ENCODE measurements around the gene IFT25. TPM values are rescaled to one million over a fixed set of nuclear protein-coding genes. Genes with fewer than 3 reads are reported as not detected.
A peak's percentile ranks its signal among the peaks of the same experiment; 100 is the strongest.
"Not testable (repeated sequence)": the region's sequence is repeated elsewhere in the genome, so short reads cannot be mapped to it uniquely, and the experiment has no call there.

IFT25 gene
- total RNA-seq (31.4 and 34.0 TPM in 2 replicates), polyA plus RNA-seq (8.4 and 13.0 TPM in 2 replicates), polyA minus RNA-seq (3.4 and 5.1 TPM in 2 replicates), Bru-seq, nascent RNA (percentile 71 among the genes with signal in this experiment), BruChase-seq, experiment 1, labeled RNA remaining after a 6-hour chase (percentile 58 among the genes with signal in this experiment), BruChase-seq, experiment 2, labeled RNA remaining after a 2-hour chase (percentile 71 among the genes with signal in this experiment)
- 24.3 and 29.0 TPM in 2 replicates for polyA plus RNA-seq (2011; cell fraction: cytosol; rRNA removed)
- 17.4 and 23.7 TPM in 2 replicates for polyA plus RNA-seq (2011; cell fraction: nucleus; rRNA removed)
- 28.7 and 44.1 TPM in 2 replicates for polyA plus RNA-seq (2012)
- polyA minus RNA-seq (2011; cell fraction: cytosol; rRNA and poly(A)+ RNA removed), result 10.3 TPM
- polyA minus RNA-seq (2011; cell fraction: nucleus; rRNA and poly(A)+ RNA removed), result 10.1 and 18.3 TPM in 2 replicates
- long read RNA-seq, transcript HSPB11-201 (6 exons, 915 nt), result major isoform, 119 of 146 reads
- long read RNA-seq, partial matches to known transcripts, result 3 of 146 reads
- long read RNA-seq, other reads (novel, unspliced or antisense), result 22 of 146 reads

DNA sequence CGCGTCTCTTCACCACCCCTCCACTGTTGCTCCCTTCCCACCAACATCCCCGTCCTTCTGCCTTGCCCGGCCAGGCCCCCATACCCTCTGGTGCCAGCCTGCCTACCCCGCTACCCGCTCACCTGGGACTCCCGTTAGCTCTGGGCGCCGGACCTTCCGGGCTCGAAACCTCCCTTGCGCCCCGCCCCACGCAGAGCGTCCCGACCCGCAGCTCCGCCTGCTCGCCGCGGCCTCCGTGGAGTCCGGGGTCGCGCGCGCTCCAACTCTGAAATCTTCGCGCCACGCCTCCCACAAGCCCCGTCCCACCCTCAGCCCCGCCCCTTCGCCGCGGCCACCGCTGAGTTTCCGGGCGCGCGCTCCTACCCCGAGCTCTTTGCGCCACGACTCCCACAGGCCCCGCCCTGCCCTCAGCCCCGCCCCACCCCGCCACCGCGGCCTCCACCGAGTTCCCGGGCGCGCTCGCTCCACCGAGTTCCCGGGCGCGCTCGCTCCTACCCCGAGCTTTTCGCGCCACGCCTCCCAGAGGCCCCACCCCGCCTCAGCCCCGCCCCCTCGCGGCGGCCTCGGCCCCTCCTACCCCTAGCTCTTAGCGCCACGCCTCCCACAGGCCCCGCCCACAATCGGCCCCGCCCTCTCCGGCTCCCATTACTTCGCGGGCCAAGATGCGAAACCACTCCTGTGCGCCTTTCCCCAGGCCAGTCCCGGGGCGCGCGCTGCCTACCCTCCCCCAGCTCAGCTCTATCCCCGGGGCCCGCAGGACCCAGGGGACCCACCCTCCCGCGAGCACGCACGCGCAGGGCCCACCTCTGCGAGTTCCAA is at the start of gene IFT25:
Gene IFT25 (minus strand): TSS at position 267 of the 819 bp plus-strand sequence. CDS start 5,617 bp downstream, outside the sequence.
- Histone ChIP-seq H3K79me2 (ENCODE audit: control insufficient read depth, insufficient read depth, low read length) (peaks cover 40% of the 10 kb centered on the region), H3K9me1 (replicated peaks; ENCODE audit: control insufficient read depth, extremely low read depth, insufficient read depth, low read length) (no peaks in the 10 kb centered on the region), H3K27me3 (ENCODE audit: control insufficient read depth in 2 of 2, insufficient read depth in 2 of 2, low read length in 2 of 2) (no peaks in the 10 kb centered on the region), H3K4me1 (ENCODE audit: control insufficient read depth, extremely low read depth, insufficient read depth, low read length) (peaks cover 20% of the 10 kb centered on the region), H2AFZ (ENCODE audit: low read depth, low read length) (peak within 1 kb of the TSS; percentile 100), H3K27ac (ENCODE audit: insufficient read depth, low read depth, low read length) (peak within 1 kb of the TSS; percentile 43), H3K36me3 (ENCODE audit: control insufficient read depth in 2 of 2, extremely low read depth in 1 of 2, insufficient read depth in 2 of 2, low read length in 2 of 2) (peaks cover 0 to 3% of the 10 kb centered on the region in 2 experiments), H3K9me3 (replicated peaks; ENCODE audit: control insufficient read depth, insufficient read depth, low read length) (no peaks in the 10 kb centered on the region), H4K20me1 (replicated peaks; ENCODE audit: control insufficient read depth, extremely low read depth, insufficient read depth, low read length) (no peaks in the 10 kb centered on the region), H3K9ac (replicated peaks; ENCODE audit: extremely low read depth, insufficient read depth, low read length) (peak within 1 kb of the TSS; percentile 75), H3K4me2 (ENCODE audit: insufficient read depth, low read length) (peak within 1 kb of the TSS; percentile 96), H3K4me3 (replicated peaks in 1 of 3; ENCODE audit: insufficient read depth in 1 of 3, low read depth in 1 of 3, low read length in 3 of 3) (peak within 1 kb of the TSS; percentile 88 to 95 (median 91))
- BruUV-seq (replicated peaks), result no TSS peak
- dilution Hi-C loops (cut with MboI; ENCODE audit: extremely low pct_ligation_motif_present, low sequenced_read_pairs) (no loop called here), intact Hi-C loops (cut with micrococcal nuclease) (loop anchor here (1.0 to 2.0 kb wide), 3 partner anchors 56 to 543 kb away; partner anchors contain the start of genes TCEANC2, TMEM59 and YIPF1)
- CTCF ChIA-PET, result interaction anchor here (0.6 to 2.2 kb wide), 18 partner anchors 8 to 1016 kb away, joined by 3 to 22 read pairs (median 4); partner anchors contain the start of gene YIPF1
- DNase-seq (ENCODE audit: low read depth, low spot score) (peak; percentile 95), FAIRE-seq (peak; percentile 81)
- POLR2A ChIA-PET, result interaction anchor here (0.5 to 0.8 kb wide), 5 partner anchors 10 to 461 kb away, joined by 3 read pairs; no protein-coding TSS in a partner anchor
- TF ChIP-seq POLR2A (IDR thresholded peaks at IDR 0.05; ENCODE audit: low read depth, low read length) (peak; percentile 77), POLR2AphosphoS5 (IDR thresholded peaks at IDR 0.05; ENCODE audit: insufficient read depth, low read depth, low read length) (peak; percentile 67), CTCF (IDR thresholded peaks at IDR 0.05; ENCODE audit: extremely low read depth in 1 of 2, insufficient read depth in 1 of 2, low read depth in 1 of 2, low read length in 2 of 2) (no peak), GATA2 (IDR thresholded peaks at IDR 0.05; ENCODE audit: insufficient read depth, insufficient read length, low read depth, low read length) (no peak), FOS (IDR thresholded peaks at IDR 0.05; ENCODE audit: borderline replicate concordance, insufficient read depth, low read length) (no peak), EZH2 (IDR thresholded peaks at IDR 0.05; ENCODE audit: borderline replicate concordance, low read depth, low read length, severe bottlenecking) (no peak), MYC (IDR thresholded peaks at IDR 0.05; ENCODE audit: low read depth, low read length) (no peak), JUN (IDR thresholded peaks at IDR 0.05; ENCODE audit: borderline replicate concordance, insufficient read depth, insufficient read length, low read depth) (no peak)
- TF ChIP-seq, protein P1, sequence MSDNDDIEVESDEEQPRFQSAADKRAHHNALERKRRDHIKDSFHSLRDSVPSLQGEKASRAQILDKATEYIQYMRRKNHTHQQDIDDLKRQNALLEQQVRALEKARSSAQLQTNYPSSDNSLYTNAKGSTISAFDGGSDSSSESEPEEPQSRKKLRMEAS (IDR thresholded peaks at IDR 0.05; ENCODE audit: insufficient read depth, insufficient read length), result no peak

- H3K27me3 ChIP-seq (ENCODE audit: control insufficient read depth in 2 of 2, insufficient read depth in 2 of 2, low read length in 2 of 2); H3K36me3 ChIP-seq (ENCODE audit: control insufficient read depth in 2 of 2, extremely low read depth in 1 of 2, insufficient read depth in 2 of 2, low read length in 2 of 2); H3K9me1 ChIP-seq (replicated peaks; ENCODE audit: control insufficient read depth, extremely low read depth, insufficient read depth, low read length); H3K4me1 ChIP-seq (ENCODE audit: control insufficient read depth, extremely low read depth, insufficient read depth, low read length); POLR2A ChIA-PET; H4K20me1 ChIP-seq (replicated peaks; ENCODE audit: control insufficient read depth, extremely low read depth, insufficient read depth, low read length); intact Hi-C loops (cut with micrococcal nuclease); FAIRE-seq; CTCF ChIA-PET; H3K4me3 ChIP-seq (replicated peaks in 1 of 3; ENCODE audit: insufficient read depth in 1 of 3, low read depth in 1 of 3, low read length in 3 of 3); DNase-seq (ENCODE audit: low read depth, low spot score); H3K27ac ChIP-seq (ENCODE audit: insufficient read depth, low read depth, low read length); H2AFZ ChIP-seq (ENCODE audit: low read depth, low read length); H3K9me3 ChIP-seq (replicated peaks; ENCODE audit: control insufficient read depth, insufficient read depth, low read length); BruUV-seq (replicated peaks); dilution Hi-C loops (cut with MboI; ENCODE audit: extremely low pct_ligation_motif_present, low sequenced_read_pairs); H3K79me2 ChIP-seq (ENCODE audit: control insufficient read depth, insufficient read depth, low read length); H3K9ac ChIP-seq (replicated peaks; ENCODE audit: extremely low read depth, insufficient read depth, low read length); H3K4me2 ChIP-seq (ENCODE audit: insufficient read depth, low read length): not testable (repeated sequence)
Measured at GRCh38 chr1:53994516-53994915, 49.0 kb upstream of the IFT25 start.

All from endothelial cell of umbilical vein (primary cell).